AG08396 (cell line): ENCODE results near the gene C16orf96.

Experiments
- DNase-seq: peaks from one replicate; pipeline ENCODE4 v3.0.0; 2012; ENCODE audit warnings: low spot score, mixed read lengths

C16orf96 gene

DNA sequence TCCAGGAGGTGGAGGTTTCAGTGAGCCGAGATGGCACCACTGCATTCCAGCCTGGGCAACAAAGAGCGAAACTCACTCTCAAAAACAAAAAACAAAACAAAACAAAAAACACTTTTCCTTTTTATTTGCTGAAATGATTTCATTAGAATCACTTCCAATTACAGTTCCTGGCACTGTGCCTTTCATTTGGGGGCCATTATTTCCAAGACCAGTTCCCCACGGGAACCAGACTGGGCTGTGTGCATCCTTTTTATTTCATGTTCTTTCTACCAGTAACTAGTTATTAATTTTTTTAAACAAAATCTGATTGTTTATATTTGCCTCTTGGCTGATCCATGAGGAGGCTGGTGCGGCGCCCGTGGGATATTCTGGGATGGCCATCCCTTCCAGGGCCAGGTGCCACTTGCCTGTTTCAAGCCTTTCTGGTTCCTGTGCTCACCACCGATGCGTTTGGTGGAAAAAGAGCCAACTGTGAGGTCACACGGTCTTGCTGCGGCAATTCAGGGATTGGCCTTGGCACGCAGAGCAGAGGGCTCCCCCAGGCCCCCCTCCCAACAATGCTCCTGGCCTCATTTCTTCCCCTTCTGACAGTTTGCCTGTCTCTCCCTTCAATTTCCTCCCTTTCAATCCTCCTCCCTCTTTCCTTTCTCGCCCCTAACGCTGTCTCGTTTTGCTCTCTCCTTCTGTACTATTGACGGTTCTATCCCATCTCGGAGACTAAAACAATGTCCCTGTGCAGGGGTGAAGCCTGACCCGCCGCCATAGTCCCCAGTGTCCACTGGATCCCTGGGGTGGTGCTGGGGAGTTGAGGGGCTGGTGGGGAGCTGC lies 45.1 kb downstream of the C16orf96 start:
- DNase-seq = peak; percentile 47

GRCh38 chr16:4601864-4602186 lies 45.7 kb downstream of the C16orf96 start:
- DNase-seq = no peak

DNA sequence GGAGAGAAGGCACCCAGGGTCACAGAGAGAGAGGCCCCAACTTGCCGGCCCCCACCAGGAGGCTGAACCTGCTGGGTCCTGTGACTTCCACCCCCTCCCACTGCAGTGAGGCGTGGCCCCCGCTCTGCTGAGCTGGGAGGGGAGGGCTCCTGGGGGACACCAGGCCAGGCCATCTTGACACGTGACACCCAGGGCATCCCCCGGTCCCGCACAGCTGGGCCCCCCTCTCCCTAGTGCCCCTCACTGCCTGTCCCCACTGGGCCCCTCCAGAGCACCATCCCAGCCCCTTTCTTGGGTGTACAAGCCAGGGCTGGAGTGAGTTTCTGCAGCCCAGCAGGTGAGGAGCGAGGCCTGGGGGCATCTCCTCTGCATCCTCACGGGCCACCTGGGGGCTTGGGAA lies 46.2 kb downstream of the C16orf96 start:
- DNase-seq = no peak

DNA sequence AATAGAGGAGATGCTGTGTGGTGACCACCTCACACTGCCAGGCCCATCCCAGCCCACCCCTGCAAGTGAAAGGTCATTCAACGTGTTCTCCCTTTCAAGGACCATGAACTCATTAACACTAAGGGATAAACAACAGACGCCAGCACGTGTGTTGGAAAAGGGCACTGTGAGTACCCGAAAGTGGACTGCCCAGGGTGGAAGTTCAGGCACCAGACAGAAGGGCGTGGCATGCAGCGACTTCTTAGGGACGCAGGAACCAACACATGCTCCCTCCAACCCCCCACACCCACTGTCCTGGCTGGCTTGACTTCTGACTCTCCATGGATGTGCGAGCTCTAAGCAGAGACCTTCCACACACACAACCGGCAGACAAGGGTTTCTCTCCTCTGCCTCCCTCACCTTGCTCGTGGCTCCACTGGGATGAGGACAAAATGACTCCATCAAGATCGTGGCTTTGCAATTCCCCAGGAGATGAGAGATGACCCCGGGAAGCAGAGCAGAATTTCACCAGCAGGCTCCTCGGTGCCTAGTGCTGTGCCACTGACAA lies 47.6 kb downstream of the C16orf96 start:
- DNase-seq = no peak

- DNase-seq = no peak
Observed at GRCh38 chr16:4604401-4604800, 48.3 kb downstream of the C16orf96 start.

- DNase-seq = no peak
Observed at GRCh38 chr16:4606354-4606753, 50.2 kb downstream of the C16orf96 start.

DNA sequence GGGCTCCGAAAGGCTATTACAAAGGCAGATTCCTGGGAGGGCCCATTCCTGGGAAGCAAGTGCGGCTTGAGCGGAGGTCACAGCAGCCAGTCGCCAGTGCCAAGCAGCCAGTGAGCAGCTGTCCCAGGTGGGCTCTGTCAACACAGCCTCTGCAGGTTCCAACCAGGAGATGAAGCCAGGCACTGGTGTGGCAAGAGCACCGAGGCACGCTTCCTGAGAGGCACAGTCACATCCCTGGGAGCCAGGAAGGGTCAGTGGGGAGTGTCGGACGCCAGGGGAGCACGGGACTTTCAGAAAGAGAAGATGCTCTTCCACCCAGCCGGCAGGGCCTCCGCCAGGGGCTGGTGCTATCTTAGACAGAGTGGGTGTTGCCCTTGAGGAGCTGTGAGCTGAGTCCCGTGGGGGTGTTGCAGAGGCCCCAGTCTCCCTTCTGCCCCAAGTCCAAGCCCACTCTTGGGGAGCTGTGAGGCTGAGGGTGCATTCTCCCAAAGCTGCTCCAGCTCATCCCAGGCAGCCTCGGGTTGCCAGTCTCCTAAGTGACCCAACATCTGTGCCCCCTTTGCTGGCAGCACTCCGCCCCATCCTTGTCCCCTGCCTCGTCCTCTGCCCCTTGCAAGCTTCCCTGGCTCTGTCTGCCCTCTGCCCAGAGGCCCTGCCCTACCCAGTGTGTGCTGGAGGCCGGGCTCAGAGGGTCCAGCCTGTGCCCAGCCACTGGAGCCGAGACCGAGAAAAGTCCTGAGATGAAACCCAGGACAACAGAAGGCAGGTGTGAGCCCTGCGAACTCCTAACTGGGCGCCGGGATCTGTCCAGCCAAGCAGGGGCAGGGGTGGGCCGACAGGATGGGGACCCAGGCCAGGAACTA lies 51.9 kb downstream of the C16orf96 start:
- no peak for DNase-seq

GRCh38 chr16:4608704-4608980 lies 52.5 kb downstream of the C16orf96 start:
- DNase-seq = no peak

DNA sequence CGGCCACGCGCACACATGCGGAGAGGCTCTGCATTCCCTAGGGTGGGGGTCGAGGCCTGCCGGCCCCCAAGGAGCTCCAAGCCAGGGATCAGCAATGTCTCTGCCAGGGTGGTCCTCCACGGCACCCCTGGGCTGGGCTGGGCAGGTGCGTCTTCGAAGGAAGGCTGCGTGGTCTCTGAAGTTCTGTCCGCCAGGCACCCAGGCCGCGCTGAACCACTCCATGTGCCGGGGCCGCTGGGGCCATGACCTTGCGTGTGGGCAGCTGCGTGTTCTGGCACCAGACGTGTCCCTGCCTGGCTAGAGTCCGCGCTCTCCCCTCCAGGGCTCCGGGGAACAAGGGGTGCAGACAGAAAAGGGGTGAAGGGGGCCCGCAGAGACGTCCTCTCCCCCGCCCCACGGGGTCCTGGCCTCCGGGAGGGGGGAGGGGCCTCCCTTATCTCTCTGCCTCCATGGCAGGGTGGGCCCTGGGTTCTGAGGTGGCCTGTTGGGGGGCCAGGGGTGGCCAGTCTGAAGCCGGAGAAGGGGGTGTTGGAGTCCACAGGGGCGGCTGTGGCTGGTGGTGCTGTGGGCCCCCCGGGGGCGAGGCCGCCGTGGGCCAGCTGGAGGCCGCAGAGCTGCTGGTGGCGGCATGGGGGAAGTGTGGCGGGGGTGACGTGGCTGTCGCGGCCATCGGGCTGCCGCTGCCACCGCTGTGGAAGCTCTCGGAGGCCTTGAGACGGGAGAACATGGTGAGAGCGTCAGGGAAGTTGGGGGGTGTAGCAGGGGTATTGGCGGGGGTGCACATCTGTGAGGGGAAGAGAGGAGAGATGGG lies 53.3 kb downstream of the C16orf96 start:
- no peak for DNase-seq

- no peak for DNase-seq
Observed at GRCh38 chr16:4610011-4611005, 54.2 kb downstream of the C16orf96 start.

GRCh38 chr16:4611337-4612021 lies 55.3 kb downstream of the C16orf96 start:
- peak; percentile 60 for DNase-seq

DNA sequence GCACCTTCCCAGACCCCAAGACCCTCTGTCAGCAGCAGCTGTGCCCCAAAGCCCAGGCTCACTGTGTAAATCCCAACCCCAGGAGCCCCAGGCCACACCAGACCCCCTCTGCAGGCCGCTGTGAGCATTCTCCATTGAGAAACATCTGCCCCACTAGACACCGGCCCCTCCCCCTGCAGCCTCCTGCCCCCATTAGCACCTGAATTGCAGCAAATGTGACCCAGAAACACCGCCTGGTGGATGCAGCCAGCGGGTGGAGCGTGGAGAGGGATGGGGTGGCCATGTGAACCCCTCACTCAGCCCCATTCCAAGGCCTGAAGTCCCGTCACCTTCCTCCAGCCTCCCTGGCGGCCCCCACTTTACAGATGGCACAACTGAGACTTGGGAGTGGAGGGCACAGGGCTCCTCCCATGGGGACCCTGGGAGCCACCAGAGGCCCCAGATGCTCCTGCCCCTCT lies 56.4 kb downstream of the C16orf96 start:
- DNase-seq = no peak

DNA sequence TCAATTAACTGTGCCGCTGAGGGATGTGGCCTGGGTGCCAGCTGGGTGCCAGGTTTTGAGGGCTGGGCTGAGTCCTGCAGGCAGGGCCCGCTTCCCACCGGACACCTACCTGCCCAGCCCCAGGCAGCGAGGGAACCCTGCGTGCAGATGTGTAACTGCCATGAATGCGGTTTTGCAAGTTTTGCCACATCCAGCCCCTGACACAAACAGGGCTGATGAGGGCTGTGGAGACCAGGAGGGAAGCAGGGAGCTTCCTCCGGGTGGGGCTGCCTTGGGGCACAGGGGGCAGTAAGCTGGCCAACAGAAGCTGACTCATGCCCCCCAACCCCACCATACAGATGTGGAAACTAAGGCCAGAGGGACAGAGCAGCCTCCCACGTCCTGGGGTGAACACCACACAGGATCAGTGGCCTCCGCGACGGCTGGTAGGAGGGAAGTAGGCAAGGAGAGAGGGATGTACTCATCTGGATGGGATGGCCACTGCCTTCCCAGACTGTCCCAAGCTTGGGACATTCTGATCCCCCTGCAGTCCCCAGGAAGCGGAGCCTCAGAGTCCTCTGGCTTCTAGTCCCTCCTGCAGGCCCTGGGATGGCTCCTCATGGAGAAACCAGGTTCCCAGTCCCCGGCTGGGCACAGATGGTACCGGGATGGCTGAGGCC lies 57.0 kb downstream of the C16orf96 start:
- no peak for DNase-seq

- DNase-seq = peak; percentile 65
Observed at GRCh38 chr16:4613636-4614570, 57.8 kb downstream of the C16orf96 start.

DNA sequence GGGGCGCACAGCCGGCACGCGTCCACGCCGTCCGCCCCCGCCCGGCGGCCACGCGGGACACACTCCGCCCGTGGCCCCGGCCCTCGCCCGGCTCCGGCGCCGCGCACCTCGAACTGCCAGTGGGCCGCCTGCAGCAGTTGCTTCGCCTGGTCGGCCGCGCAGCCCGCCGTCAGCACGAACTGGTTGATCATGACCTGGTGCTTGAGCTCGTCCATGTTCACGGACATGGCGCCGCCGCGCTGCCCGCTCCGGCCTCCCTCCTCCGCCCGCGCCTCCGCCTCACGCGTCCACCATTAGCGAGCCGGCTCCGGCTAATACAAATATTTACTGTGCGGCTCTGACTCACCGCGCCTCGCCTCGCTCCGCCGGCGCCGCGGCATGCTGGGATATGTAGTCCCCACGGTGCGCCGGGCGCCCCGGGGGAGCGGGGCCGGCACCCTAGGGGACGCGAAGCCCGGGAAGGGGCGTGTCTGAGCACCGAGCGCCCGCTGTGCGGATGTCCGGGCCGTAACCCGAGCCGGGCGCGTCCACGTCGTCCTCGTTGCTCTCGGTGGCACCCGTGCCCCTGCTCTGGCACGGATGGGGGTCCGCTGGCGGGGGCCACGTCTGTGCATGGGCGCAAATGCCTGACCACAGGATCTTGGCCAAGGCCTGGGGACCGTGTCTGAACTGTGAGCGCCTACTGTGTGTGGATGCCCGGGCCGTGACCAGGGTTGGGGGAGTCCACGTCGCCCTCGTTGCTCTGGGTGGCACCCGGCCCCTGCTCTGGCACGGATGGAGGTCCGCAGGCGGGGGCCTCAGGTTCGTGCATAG lies 58.6 kb downstream of the C16orf96 start, which contains the start of gene UBALD1:
Gene UBALD1, minus strand, starts transcription at position 318 of the 813 bp plus-strand sequence. Its CDS starts 91 bp downstream, at position 227.
- DNase-seq = peak; percentile 94

DNA sequence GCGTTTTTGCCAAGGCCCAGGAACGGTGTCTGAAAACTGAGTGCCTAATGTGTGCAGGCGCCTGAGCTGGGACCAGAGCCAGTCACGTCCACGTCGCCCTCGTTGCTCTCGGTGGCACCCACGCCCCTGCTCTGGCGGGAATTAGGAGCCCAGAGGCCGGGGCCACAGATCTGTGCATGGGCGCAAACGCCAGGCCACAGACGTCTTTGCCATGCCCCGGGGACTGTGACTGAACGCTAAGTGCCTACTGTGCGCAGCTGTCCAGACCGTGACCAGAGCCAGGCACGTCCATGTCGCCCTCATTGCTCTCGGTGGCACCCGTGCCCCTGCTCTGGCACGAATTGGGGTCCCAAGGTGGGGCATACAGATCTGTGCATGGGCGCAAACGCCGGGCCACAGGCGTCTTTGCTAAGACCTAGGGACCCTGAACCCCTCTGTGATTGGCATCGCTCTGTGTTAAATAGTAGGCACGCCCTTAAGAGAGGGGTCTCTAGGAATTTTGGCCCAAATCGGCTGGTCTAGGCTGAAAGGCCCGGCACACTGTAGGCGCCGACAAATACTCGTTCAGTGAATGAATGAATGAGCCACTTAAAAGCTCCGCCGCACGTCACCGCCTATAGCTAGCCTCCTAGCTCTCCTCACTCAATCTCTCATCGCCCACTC lies 59.4 kb downstream of the C16orf96 start:
- DNase-seq = no peak
